ENCODE data around the gene HIC2. TPM values are rescaled to one million over a fixed set of nuclear protein-coding genes. Genes with fewer than 3 reads are reported as not detected.
"Not testable (repeated sequence)": the region's sequence is repeated elsewhere in the genome, so short reads cannot be mapped to it uniquely, and the experiment has no call there.

HIC2 gene, protein sequence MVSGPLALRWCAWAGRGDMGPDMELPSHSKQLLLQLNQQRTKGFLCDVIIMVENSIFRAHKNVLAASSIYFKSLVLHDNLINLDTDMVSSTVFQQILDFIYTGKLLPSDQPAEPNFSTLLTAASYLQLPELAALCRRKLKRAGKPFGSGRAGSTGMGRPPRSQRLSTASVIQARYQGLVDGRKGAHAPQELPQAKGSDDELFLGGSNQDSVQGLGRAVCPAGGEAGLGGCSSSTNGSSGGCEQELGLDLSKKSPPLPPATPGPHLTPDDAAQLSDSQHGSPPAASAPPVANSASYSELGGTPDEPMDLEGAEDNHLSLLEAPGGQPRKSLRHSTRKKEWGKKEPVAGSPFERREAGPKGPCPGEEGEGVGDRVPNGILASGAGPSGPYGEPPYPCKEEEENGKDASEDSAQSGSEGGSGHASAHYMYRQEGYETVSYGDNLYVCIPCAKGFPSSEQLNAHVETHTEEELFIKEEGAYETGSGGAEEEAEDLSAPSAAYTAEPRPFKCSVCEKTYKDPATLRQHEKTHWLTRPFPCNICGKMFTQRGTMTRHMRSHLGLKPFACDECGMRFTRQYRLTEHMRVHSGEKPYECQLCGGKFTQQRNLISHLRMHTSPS
- 1 to 10 TPM; 3.4 to 4.1 TPM for total RNA-seq
- 1 to 10 TPM; 6.2 to 9.1 (median 8.4) TPM for polyA plus RNA-seq (ENCODE audit: insufficient read length in 6 of 6)
- long read RNA-seq, donor 1, full-length matches to known transcripts, result 3 of 8 reads
- long read RNA-seq, donor 1, partial matches to known transcripts, result 5 of 8 reads
- long read RNA-seq, donor 1, other reads (novel, unspliced or antisense), result 0 of 8 reads
- long read RNA-seq, donor 2, full-length matches to known transcripts, result 2 of 2 reads
- long read RNA-seq, donor 2, partial matches to known transcripts, result 0 of 2 reads
- long read RNA-seq, donor 2, other reads (novel, unspliced or antisense), result 0 of 2 reads
- long read RNA-seq, donor 3, full-length matches to known transcripts, result 1 of 1 reads
- long read RNA-seq, donor 3, partial matches to known transcripts, result 0 of 1 reads
- long read RNA-seq, donor 3, other reads (novel, unspliced or antisense), result 0 of 1 reads
- long read RNA-seq, donor 4, result 0 reads
- long read RNA-seq, donor 5, full-length matches to known transcripts, result 1 of 1 reads
- long read RNA-seq, donor 5, partial matches to known transcripts, result 0 of 1 reads
- long read RNA-seq, donor 5, other reads (novel, unspliced or antisense), result 0 of 1 reads
- long read RNA-seq, donor 6, full-length matches to known transcripts, result 3 of 3 reads
- long read RNA-seq, donor 6, partial matches to known transcripts, result 0 of 3 reads
- long read RNA-seq, donor 6, other reads (novel, unspliced or antisense), result 0 of 3 reads
- long read RNA-seq, donor 7, result 0 reads
- long read RNA-seq, donor 8, result 0 reads
- long read RNA-seq, donor 9, result 0 reads
- long read RNA-seq, donor 10, result 0 reads
- long read RNA-seq, donor 11, full-length matches to known transcripts, result 2 of 2 reads
- long read RNA-seq, donor 11, partial matches to known transcripts, result 0 of 2 reads
- long read RNA-seq, donor 11, other reads (novel, unspliced or antisense), result 0 of 2 reads
- long read RNA-seq, donor 12, result 0 reads

DNA sequence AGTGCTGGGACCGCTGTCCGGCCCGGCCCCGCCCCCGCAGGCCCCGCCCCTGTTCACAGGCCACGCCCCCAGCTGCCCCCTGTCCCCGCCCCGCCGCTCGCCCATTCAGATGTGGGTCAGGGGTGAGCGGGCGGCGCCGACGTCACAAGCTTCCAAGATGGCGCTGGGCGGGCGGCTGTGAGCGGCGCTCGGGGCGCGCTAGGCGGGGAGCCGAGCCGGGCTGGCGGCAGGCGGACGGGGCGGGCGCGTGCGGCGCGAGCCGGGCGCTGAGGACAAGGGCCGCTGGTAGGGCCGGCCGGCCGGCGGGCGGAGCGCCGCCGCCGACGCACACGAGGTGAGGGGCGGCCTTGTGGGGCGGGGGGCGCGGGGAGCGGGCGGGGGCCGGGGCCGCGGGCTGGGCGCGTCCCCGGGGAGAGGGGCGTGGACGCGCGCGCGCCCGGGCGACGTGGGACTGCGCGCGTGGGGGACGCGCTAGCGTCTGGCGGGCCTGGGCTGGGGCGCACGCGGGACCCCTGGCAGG lies at the start of gene HIC2:
HIC2 (plus strand) TSS at position 145 of the 520 bp plus-strand sequence. CDS start 25,461 bp downstream, outside the sequence.
- H3K27ac ChIP-seq; H3K9me3 ChIP-seq; H3K4me1 ChIP-seq; H3K27me3 ChIP-seq; H3K36me3 ChIP-seq; intact Hi-C loops (cut with DNase I): not testable (repeated sequence)
- peak; percentile 97 for ATAC-seq
- peak in 1 of 4 donors; percentile 34 for DNase-seq
- peak within 1 kb of the TSS; percentile 29 to 45 for H3K4me3 ChIP-seq

DNA sequence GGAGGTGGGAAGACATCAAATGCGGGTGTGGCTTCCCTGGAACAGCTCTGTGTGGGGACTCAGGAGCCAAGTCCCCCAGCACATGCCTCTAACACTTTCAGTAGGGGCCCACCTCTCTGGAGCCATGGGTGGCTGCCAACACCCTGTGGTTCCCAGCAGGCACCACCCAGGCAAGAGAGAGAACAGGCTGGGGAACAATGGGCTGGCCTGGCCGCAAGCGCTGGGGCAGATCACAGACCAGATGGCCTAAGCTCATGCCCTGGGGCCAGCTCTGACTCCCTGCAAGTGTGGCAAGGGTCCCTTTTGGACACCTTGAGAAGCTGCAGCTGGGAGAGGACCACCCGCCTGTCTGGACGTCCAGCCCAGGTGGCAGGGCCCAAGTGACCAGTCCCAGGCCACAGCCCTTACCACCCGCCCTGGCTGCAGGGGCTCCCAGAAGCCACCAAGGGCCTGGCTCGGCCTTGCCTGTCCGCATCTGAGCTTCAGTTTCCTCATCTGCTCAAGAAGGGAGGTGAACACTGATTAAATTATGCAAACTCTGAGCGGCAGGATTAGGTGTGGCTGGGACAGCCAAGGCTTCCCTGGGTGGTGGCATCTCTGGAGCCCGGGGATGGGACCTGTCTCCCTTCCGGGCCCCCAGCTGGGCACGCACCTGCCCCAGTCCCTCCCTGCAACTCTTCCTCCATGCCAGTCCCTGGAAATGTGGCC lies 48.4 kb upstream of the HIC2 start:
- peak in 1 of 4 donors; percentile 37 for DNase-seq
- H3K27me3 ChIP-seq; H3K27ac ChIP-seq; H3K4me1 ChIP-seq; H3K4me3 ChIP-seq; ATAC-seq; H3K9me3 ChIP-seq; H3K36me3 ChIP-seq; intact Hi-C loops (cut with DNase I): not testable (repeated sequence)

DNA sequence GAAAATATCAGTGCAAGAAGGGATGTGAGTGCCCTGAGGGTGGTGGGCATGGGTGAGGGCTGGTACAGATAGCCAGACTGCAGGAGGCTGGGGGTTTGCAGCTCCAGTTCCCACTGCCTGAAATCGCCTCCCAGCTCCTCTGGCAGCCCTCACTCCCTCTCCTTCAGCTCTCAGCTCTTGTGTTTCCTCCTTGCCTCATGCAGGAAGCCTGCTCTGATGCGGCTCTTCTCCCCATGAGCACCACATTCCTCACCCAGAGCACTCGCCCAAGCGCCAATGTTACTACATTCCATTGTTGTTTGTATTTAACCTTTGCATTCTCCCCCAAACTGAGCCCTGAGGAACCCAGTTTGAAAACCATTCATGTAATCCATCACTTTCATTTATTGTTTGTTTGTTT lies 41.3 kb upstream of the HIC2 start:
- DNase-seq; H3K9me3 ChIP-seq; H3K4me3 ChIP-seq; H3K4me1 ChIP-seq; H3K27ac ChIP-seq; intact Hi-C loops (cut with DNase I); H3K27me3 ChIP-seq; H3K36me3 ChIP-seq: not testable (repeated sequence)
- peak; percentile 63 for ATAC-seq

DNA sequence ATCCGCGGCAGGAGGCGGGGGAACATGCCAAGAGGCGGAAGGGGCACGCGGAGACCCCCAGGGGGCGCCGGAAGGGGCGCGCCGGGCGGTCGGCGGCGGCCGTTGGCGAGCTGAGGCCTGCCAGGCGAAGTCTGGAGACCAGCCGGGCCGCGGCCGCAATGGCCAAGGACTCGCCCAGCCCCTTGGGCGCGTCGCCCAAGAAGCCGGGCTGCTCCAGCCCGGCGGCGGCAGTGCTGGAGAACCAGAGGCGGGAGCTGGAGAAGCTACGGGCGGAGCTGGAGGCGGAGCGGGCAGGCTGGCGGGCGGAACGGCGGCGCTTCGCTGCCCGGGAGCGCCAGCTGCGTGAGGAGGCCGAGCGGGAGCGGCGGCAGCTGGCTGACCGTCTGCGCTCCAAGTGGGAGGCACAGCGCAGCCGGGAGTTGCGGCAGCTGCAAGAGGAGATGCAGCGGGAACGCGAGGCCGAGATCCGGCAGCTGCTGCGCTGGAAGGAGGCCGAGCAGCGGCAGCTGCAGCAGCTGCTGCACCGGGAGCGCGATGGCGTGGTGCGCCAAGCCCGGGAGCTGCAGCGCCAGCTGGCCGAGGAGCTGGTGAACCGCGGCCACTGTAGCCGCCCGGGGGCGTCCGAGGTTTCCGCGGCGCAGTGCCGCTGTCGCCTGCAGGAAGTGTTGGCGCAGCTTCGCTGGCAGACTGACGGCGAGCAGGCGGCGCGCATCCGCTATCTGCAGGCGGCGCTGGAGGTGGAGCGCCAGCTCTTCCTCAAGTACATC lies 33.3 kb upstream of the HIC2 start, which contains the start of gene RIMBP3B:
RIMBP3B (plus strand) TSS at position 51 of the 767 bp plus-strand sequence; CDS start at position 159, 108 bp downstream.
- not testable (repeated sequence) for H3K27me3 ChIP-seq, H3K9me3 ChIP-seq
- peak; percentile 83 for ATAC-seq

DNA sequence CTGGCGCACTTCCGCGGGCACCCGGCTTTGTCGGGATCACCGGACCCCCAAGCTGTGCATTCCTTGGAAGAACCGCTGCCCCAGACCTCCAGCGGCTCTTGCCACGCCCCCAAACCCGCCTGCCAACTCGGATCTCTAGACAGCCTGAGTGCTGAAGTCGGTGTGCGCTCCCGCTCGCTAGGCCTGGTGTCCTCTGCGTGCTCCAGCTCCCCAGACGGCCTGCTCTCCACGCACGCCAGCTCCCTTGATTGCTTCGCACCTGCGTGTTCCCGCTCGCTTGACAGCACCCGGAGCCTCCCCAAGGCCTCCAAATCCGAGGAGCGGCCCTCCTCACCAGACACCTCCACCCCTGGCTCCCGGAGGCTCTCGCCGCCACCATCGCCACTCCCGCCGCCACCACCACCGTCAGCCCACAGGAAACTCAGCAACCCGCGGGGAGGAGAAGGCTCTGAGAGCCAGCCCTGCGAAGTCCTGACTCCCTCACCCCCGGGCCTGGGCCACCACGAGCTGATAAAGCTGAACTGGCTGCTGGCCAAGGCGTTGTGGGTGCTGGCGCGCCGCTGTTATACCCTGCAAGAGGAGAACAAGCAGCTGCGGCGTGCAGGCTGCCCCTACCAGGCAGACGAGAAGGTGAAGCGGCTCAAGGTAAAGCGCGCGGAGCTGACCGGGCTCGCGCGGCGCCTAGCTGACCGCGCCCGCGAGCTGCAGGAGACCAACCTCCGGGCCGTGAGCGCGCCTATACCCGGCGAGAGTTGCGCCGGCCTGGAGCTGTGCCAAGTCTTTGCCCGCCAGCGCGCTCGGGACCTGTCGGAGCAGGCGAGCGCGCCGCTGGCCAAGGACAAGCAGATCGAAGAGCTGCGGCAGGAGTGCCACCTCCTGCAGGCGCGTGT lies 32.5 kb upstream of the HIC2 start:
- intact Hi-C loops (cut with DNase I); H3K9me3 ChIP-seq; H3K4me3 ChIP-seq; DNase-seq; H3K4me1 ChIP-seq; H3K27me3 ChIP-seq; H3K36me3 ChIP-seq; H3K27ac ChIP-seq: not testable (repeated sequence)
- ATAC-seq, result peak; percentile 64

More for the DNA sequence above, 33.3 kb upstream of the HIC2 start, which contains the start of gene RIMBP3B:
- H3K27ac ChIP-seq; intact Hi-C loops (cut with DNase I); H3K4me1 ChIP-seq; DNase-seq; H3K4me3 ChIP-seq; H3K36me3 ChIP-seq: not testable (repeated sequence)

DNA sequence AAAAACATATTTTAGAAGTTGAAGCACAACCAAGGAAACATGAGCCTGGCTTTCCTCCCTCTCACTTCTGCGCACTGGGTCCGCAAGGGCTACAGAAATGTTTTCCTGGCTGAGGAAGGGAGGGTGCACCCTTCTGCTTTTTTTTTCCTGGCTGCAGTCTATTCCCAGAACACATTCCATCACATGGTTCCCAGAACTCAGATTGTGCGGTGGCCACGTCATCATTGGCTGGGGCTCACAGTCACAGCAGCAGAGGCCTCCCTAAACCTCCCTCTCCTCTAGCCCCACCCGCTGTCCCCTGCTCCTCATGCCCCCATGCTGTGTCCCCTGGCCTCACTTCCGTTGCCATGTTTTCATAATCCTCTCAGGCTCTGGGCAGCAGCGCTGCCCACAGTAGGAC lies 27.7 kb upstream of the HIC2 start:
- ATAC-seq; H3K4me3 ChIP-seq; H3K9me3 ChIP-seq; H3K27me3 ChIP-seq; H3K27ac ChIP-seq; DNase-seq; H3K36me3 ChIP-seq; intact Hi-C loops (cut with DNase I); H3K4me1 ChIP-seq: not testable (repeated sequence)

DNA sequence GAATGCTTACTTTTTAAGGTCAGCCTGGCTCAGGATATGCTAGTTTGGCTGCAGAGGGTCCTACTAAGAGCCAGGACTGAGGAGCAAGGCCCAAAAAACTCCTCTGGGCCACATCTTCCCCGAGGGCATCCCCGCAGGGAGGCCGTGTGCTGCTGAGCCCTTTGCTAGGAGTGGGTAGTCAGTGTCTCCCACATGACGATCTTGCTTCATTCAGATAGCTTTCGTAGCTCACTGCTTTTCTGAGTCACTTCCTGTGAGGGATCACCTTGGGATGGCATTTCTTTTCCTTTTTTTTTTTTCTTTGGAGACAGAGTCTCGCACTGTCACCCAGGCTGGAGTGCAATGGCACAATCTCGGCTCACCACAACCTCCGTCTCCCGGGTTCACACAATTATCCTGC lies 27.2 kb upstream of the HIC2 start:
- H3K27ac ChIP-seq; ATAC-seq; H3K27me3 ChIP-seq; H3K4me1 ChIP-seq; DNase-seq; H3K4me3 ChIP-seq; H3K9me3 ChIP-seq; intact Hi-C loops (cut with DNase I); H3K36me3 ChIP-seq: not testable (repeated sequence)

DNA sequence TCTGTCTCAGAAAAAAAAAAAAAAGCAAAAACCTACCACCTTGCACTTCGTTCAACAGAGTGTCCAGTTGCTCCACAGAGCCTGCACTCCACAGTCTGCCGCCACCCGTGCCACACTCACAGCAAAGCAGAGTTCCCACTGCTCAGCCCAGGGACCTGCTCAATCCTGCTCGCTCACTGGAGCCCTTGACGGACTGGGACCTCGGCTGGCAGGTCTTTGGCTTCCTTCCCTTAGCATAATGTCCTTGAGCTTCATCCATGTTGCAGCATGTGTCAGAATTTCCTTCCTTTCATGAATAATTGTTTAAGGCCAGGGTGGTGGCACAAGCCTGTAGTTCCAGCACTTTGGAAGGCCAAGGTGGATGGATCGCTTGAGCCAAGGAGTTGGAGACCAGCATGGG lies 22.6 kb upstream of the HIC2 start:
- DNase-seq; H3K27ac ChIP-seq; H3K36me3 ChIP-seq; H3K4me1 ChIP-seq; H3K9me3 ChIP-seq; H3K4me3 ChIP-seq; intact Hi-C loops (cut with DNase I); ATAC-seq; H3K27me3 ChIP-seq: not testable (repeated sequence)

DNA sequence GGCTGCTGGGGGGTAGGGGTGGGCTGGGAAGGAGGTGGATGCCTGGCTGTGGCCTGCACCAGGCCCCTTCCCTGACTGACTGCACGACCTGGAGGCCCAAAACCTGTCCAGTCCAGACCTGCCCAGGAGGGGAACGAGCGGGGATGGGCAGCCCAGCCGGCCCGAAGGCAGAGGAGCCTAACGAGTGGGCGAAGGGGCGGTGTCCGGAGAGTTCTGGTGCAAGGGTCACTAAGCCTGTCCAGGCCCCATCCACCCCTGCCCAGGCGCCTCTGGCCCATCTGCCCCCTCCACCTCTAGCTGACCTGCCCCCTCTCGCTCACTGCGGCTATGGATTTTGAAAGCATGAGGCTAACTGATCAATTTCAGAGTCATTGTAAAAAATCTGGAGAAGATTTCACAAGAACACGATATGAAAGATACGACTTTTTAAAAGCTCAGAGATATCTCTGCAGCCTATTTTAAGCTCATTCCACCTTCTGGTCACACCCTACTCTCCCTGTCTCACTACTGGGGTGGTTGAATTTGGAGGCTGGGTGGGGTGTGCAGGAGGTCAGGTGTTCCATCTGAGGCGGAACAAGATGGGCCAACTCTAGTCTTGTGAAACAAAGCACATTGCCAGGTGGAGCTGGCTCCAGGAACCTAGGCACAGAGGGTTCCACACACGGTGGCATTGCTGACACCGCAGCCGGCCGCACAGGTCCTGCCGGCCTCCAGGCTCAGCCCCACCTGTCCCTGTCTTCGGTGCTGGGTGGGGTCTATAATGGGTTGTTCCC lies 15.8 kb upstream of the HIC2 start:
- H3K4me1 ChIP-seq; H3K27ac ChIP-seq; DNase-seq; H3K27me3 ChIP-seq; ATAC-seq; intact Hi-C loops (cut with DNase I); H3K9me3 ChIP-seq; H3K36me3 ChIP-seq; H3K4me3 ChIP-seq: not testable (repeated sequence)

Measured in left lung (tissue), 14 donors.